CD4-positive, CD25-positive, alpha-beta regulatory T cell (primary cell): ENCODE results near the gene SART3. TPM values are rescaled to one million over a fixed set of nuclear protein-coding genes. Genes with fewer than 3 reads are reported as not detected.

Experiments
- ATAC-seq, 2 donors: fragments of 150-1000 bp; cut with Tn5 transposase; one replicate each; pipeline ENCODE4 v1.10.0; 2021; ENCODE audit warnings: low read depth in 2 of 2, moderate number of reproducible peaks in 2 of 2, moderate library complexity in 1 of 2
- DNase-seq, 3 donors: peaks; one replicate each; pipeline versions ENCODE4 v3.0.0 to v3.0.0-alpha.2; 2012 to 2022; ENCODE audit warnings: mixed read lengths in 1 of 3
- H3K27ac ChIP-seq: one replicate; pipeline ENCODE4 v1.7.0; 2013; ENCODE audit warnings: mild to moderate bottlenecking, low read length; ENCODE audit not compliant: insufficient read depth, poor library complexity, severe bottlenecking
- H3K27me3 ChIP-seq: one replicate; pipeline ENCODE4 v1.7.0; 2013; ENCODE audit warnings: low read length; ENCODE audit not compliant: control insufficient read depth, insufficient read depth
- H3K36me3 ChIP-seq: one replicate; pipeline ENCODE4 v1.7.0; 2013; ENCODE audit warnings: mild to moderate bottlenecking, low read length, moderate library complexity; ENCODE audit not compliant: control insufficient read depth, insufficient read depth
- H3K4me1 ChIP-seq: 2 replicates; pipeline ENCODE4 v1.7.0; 2013; ENCODE audit warnings: mild to moderate bottlenecking, low read length; ENCODE audit not compliant: insufficient read depth, control insufficient read depth, poor library complexity, severe bottlenecking
- H3K4me3 ChIP-seq: one replicate; pipeline ENCODE4 v1.7.0; 2013; ENCODE audit warnings: low read depth, mild to moderate bottlenecking, low read length, moderate library complexity
- H3K9me3 ChIP-seq, 2 experiments: 1 replicate in 1 of 2; 2 replicates in 1 of 2; pipeline ENCODE4 v1.7.0; 2013; ENCODE audit warnings: low read length in 2 of 2, mild to moderate bottlenecking in 1 of 2, moderate library complexity in 1 of 2; ENCODE audit not compliant: control insufficient read depth in 2 of 2
- H3K27ac Mint-ChIP-seq, 3 donors: one replicate each; pipeline ENCODE4 v1.8.0; 2020 to 2022; ENCODE audit warnings: mild to moderate bottlenecking in 3 of 3, mixed read lengths in 3 of 3, moderate library complexity in 2 of 3
- H3K27me3 Mint-ChIP-seq: one replicate; pipeline ENCODE4 v1.8.0; 2022; ENCODE audit warnings: mild to moderate bottlenecking, mixed read lengths
- H3K36me3 Mint-ChIP-seq: one replicate; pipeline ENCODE4 v1.8.0; 2020; ENCODE audit warnings: mixed read lengths
- H3K4me1 Mint-ChIP-seq, 4 donors: one replicate each; pipeline ENCODE4 v1.8.0; 2020 to 2022; ENCODE audit warnings: mixed read lengths in 4 of 4, mild to moderate bottlenecking in 1 of 4
- H3K4me3 Mint-ChIP-seq, 4 donors: one replicate each; pipeline ENCODE4 v1.8.0; 2020 to 2022; ENCODE audit warnings: mild to moderate bottlenecking in 4 of 4, mixed read lengths in 4 of 4, moderate library complexity in 3 of 4
- H3K9me3 Mint-ChIP-seq, 7 donors: one replicate each; pipeline ENCODE4 v1.8.0; 2020 to 2022; ENCODE audit warnings: mixed read lengths in 7 of 7, mild to moderate bottlenecking in 3 of 7, moderate library complexity in 2 of 7
- polyA plus RNA-seq, 4 donors: library from polyadenylated mRNA; unstranded; fragments of 300-500 nt; fragmentation: Illumina TruSeq; gene quantifications; one replicate each; pipeline ENCODE4 v1.2.3, GENCODE V29; 2021
- total RNA-seq: library from RNA; stranded (reverse); gene quantifications from one replicate; pipeline ENCODE4 v1.2.3, GENCODE V29; 2022

The SART3 gene
- total and polyA plus RNA-seq, 5 donors from 2014 or later = 25.3 to 107 (median 32.6) TPM

DNA sequence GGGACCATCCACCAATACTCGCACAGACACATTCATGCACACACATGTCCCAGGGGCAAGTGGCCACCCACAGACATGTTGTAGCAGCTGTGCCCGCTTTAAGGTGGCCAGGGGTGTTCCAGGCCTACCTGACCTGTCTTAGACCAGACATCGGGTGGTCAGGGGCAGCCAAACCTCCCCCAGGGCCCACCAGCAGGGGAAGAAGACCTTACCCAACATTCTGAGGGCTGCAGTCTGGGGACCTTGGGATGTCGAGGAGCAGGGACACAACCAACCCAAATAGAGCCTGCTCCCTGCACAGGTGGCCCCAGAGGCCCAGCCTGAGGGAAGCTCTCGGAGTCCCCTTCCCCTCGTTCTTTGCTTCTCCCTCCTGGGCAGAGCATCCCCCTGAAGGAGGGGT is 38.6 kb upstream of the SART3 start:
- no peaks in the 10 kb centered on the region for H3K36me3 ChIP-seq
- ATAC-seq = no peak
- no peak for DNase-seq
- H3K4me1 ChIP-seq = no peaks in the 10 kb centered on the region
- no peaks in the 10 kb centered on the region for H3K36me3 Mint-ChIP-seq
- no peaks in the 10 kb centered on the region for H3K4me1 Mint-ChIP-seq
- no peak overlapping the region for H3K27ac Mint-ChIP-seq
- H3K9me3 ChIP-seq = no peaks in the 10 kb centered on the region
- no peaks in the 10 kb centered on the region for H3K27me3 ChIP-seq
- H3K27me3 Mint-ChIP-seq = peaks cover 14% of the 10 kb centered on the region
- no peak overlapping the region for H3K4me3 ChIP-seq
- no peak overlapping the region for H3K4me3 Mint-ChIP-seq
- H3K27ac ChIP-seq = no peak overlapping the region
- H3K9me3 Mint-ChIP-seq = peaks cover 0 to 2% (median 0%) of the 10 kb centered on the region in 7 donors

DNA sequence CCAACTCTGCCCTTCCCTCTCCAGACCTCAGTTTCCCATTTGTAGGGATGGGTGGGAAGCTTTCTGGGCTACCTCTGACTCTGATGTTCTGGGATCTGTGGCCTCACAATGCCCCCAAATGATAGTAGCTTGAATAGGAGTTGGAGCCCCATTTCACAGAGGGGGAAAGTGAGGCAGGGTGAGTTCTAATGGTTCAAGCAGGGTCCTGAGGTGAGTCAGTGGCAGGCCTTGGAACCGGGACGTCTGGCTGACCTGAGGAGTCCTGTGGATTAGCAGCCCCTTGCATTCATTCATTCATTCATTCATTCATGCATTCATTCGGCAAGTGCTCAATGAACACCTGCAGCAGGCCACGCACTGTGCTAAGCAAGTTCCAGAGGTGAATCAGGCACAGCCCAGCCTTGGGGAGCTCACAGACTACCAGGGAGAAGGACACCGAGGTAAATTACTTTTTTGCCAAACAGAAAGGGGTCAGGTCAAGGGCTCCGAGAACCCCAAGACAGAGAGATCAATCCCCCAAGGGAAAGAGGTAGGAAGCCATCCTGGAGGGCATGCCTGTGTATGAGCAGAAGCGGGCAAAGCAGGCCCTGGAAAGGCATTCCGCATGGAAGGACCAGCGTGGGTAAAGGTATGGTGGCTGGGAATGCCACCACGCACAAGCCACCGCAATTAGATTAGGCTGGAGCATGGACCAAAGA is 37.7 kb upstream of the SART3 start:
- Mint-ChIP-seq H3K9me3 (peaks cover 0 to 2% (median 0%) of the 10 kb centered on the region in 7 donors), H3K4me3 (no peak overlapping the region), H3K4me1 (no peaks in the 10 kb centered on the region), H3K27me3 (peaks cover 14% of the 10 kb centered on the region), H3K36me3 (no peaks in the 10 kb centered on the region), H3K27ac (no peak overlapping the region)
- Histone ChIP-seq H3K27ac (no peak overlapping the region), H3K36me3 (no peaks in the 10 kb centered on the region), H3K9me3 (no peaks in the 10 kb centered on the region), H3K4me1 (no peaks in the 10 kb centered on the region), H3K27me3 (no peaks in the 10 kb centered on the region), H3K4me3 (no peak overlapping the region)
- no peak for DNase-seq
- no peak for ATAC-seq

- no peaks in the 10 kb centered on the region for H3K36me3 ChIP-seq
- no peaks in the 10 kb centered on the region for H3K27me3 ChIP-seq
- no peak for DNase-seq
- peak within 1 kb of the TSS in 1 of 3 donors; percentile 44 for H3K27ac Mint-ChIP-seq
- no peaks in the 10 kb centered on the region for H3K4me1 Mint-ChIP-seq
- H3K27ac ChIP-seq = no peak within 1 kb of the TSS
- H3K4me3 ChIP-seq = no peak within 1 kb of the TSS
- no peaks in the 10 kb centered on the region for H3K4me1 ChIP-seq
- ATAC-seq = no peak
- no peaks in the 10 kb centered on the region for H3K36me3 Mint-ChIP-seq
- no peak within 1 kb of the TSS for H3K4me3 Mint-ChIP-seq
- H3K27me3 Mint-ChIP-seq = peaks cover 14% of the 10 kb centered on the region
- H3K9me3 Mint-ChIP-seq = peaks cover 0 to 2% (median 0%) of the 10 kb centered on the region in 7 donors
- no peaks in the 10 kb centered on the region for H3K9me3 ChIP-seq
These were observed 36.8 kb upstream of the SART3 start, which contains the start of gene TMEM119 for GRCh38 chr12:108597559-108598471. TMEM119 (minus strand) TSS chr12:108598084; CDS start chr12:108592383, 5,701 bp downstream.

DNA sequence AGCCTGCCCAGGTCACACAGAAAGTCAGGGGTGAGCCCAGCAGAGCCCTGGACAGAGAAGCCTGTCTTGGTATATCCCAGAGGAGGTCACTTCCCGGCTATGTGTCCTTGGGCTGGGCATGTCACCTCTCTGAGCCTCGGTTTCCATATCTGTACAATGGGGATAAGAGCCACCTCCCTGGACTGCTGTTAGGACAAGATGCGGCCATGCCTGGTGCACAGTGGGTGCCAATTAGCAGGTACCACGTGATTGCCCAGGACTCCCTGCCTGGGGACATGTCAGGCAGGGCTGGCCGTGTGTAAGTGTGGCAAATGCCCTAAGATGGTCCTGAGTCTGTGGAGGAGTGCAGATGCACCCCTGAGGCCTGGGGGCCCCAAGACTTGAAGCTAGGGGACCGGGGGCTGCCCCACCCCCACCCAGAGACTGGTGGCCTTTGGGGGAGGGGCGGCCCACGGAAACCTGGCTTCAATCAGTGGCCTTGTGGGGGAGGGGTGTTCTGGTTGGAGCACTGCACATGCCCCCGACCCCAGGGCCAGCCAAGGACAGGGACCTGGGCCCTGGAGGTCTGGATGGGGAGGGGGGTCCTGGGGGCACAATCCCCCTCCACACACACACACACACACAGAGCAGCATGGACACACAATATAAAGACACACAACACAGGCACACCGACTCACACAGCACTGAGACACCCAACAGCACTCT is 36.0 kb upstream of the SART3 start:
- no peaks in the 10 kb centered on the region for H3K36me3 Mint-ChIP-seq
- Histone ChIP-seq H3K4me1 (no peaks in the 10 kb centered on the region), H3K27me3 (no peaks in the 10 kb centered on the region), H3K36me3 (no peaks in the 10 kb centered on the region), H3K4me3 (no peak overlapping the region), H3K9me3 (no peaks in the 10 kb centered on the region), H3K27ac (no peak overlapping the region)
- peak overlapping the region in 1 of 3 donors; percentile 44 for H3K27ac Mint-ChIP-seq
- no peak for DNase-seq
- no peaks in the 10 kb centered on the region for H3K4me1 Mint-ChIP-seq
- ATAC-seq = no peak
- peaks cover 14% of the 10 kb centered on the region for H3K27me3 Mint-ChIP-seq
- peaks cover 0 to 2% (median 0%) of the 10 kb centered on the region in 7 donors for H3K9me3 Mint-ChIP-seq
- H3K4me3 Mint-ChIP-seq = no peak overlapping the region

- Mint-ChIP-seq H3K36me3 (no peaks in the 10 kb centered on the region), H3K27ac (no peak overlapping the region), H3K4me1 (no peaks in the 10 kb centered on the region), H3K4me3 (no peak overlapping the region), H3K27me3 (peaks cover 14% of the 10 kb centered on the region), H3K9me3 (peaks cover 0 to 2% (median 0%) of the 10 kb centered on the region in 7 donors)
- no peak for ATAC-seq
- Histone ChIP-seq H3K4me1 (no peaks in the 10 kb centered on the region), H3K4me3 (no peak overlapping the region), H3K27ac (no peak overlapping the region), H3K9me3 (no peaks in the 10 kb centered on the region), H3K27me3 (no peaks in the 10 kb centered on the region), H3K36me3 (no peaks in the 10 kb centered on the region)
- DNase-seq = no peak
These were observed 35.0 kb upstream of the SART3 start for GRCh38 chr12:108595711-108596647.

DNA sequence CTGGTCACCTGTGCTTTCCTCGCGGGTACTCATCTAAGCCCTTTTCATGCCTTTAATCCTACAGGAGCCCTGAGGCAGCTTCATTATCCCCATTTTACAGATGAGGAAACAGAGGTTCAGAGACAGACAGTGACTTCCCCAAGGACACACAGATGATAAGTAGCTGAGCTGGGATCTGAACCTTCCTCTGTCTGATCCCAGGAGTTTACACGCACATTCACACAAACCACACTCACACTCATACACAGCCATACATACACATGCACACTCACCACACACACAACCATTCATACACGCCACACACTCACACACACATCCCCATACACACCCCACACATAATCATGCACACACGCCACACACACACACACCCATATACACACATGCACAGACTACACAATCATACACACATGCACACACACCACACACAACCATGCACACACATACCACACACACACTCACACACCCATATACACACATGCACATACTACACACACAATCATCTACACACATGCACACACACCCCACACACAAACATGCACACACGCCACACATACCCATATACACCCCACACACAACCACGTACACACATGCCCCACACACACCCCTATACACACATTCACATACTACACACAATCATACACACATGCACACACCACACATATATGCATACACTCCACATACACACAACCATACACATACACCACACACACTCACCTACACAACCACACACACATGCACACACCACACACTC is 34.2 kb upstream of the SART3 start:
- Histone ChIP-seq H3K4me1 (no peaks in the 10 kb centered on the region), H3K27me3 (no peaks in the 10 kb centered on the region), H3K9me3 (no peaks in the 10 kb centered on the region), H3K27ac (no peak overlapping the region), H3K36me3 (no peaks in the 10 kb centered on the region), H3K4me3 (no peak overlapping the region)
- ATAC-seq (no peak), DNase-seq (no peak)
- Mint-ChIP-seq H3K4me1 (no peaks in the 10 kb centered on the region), H3K27me3 (peaks cover 14% of the 10 kb centered on the region), H3K27ac (no peak overlapping the region), H3K9me3 (peaks cover 0 to 2% (median 0%) of the 10 kb centered on the region in 7 donors), H3K4me3 (no peak overlapping the region), H3K36me3 (no peaks in the 10 kb centered on the region)
